ENCODE data around the gene ZNF700.
"Not testable (repeated sequence)": the region's sequence is repeated elsewhere in the genome, so short reads cannot be mapped to it uniquely, and the experiment has no call there.

The ZNF700 gene

DNA sequence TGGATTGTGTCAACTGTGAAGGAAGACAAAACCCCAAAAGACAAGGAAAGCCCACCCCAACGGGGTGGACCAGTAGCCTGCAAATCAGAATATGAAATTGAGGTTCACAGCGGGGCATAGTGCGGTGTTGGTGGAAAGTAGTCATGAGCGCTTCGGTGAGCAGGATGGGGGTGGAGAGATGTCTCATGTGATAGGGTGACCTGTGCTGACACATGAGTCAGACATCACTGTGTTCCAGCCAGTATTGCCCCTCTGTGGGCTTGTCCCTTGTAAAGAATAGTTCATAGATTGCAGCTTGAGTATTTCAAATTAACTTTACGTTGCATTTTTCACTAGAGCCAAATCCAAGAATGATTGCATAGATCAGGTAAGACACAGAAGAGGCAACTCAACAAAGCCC lies 30.1 kb upstream of the ZNF700 start:
- Histone ChIP-seq H3K4me3 (ENCODE audit: insufficient read depth, low read depth, low read length, poor library complexity, severe bottlenecking) (no peak overlapping the region), H3K36me3 (ENCODE audit: control insufficient read depth, insufficient read depth, low read length) (no peaks in the 10 kb centered on the region), H3K27me3 (replicated peaks; ENCODE audit: control insufficient read depth, insufficient read depth, low read length, poor library complexity, severe bottlenecking) (no peaks in the 10 kb centered on the region), H3K27ac (ENCODE audit: insufficient read depth, low read length, poor library complexity, severe bottlenecking) (no peak overlapping the region), H3K9me3 (ENCODE audit: control insufficient read depth, low read length) (no peaks in the 10 kb centered on the region), H3K4me1 (ENCODE audit: control insufficient read depth, insufficient read depth, low read length, poor library complexity, severe bottlenecking) (no peaks in the 10 kb centered on the region)
- DNase-seq: no peak

DNA sequence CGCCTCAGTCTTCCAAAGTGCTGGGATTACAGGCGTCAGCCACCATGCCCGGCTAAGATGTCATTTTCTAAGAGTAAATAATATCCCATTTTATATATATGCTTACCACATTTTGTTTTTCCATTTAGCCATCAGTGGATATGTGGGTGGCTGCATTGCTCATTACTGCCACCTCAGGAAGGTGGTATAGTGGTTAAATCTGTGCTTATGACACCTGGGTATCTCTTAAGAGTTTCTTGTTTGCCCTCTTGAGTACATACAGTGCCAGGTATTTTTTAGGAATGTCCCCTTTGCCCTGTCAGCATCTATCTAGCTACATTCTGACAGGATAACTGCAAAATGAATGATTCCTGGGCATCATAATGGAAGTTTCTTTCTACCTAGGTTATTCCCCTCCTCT lies 22.7 kb upstream of the ZNF700 start:
- no peak for DNase-seq
- Histone ChIP-seq H3K4me1 (ENCODE audit: control insufficient read depth, insufficient read depth, low read length, poor library complexity, severe bottlenecking) (no peaks in the 10 kb centered on the region), H3K4me3 (ENCODE audit: insufficient read depth, low read depth, low read length, poor library complexity, severe bottlenecking) (no peak overlapping the region), H3K9me3 (ENCODE audit: control insufficient read depth, low read length) (peaks cover 20% of the 10 kb centered on the region), H3K27me3 (replicated peaks; ENCODE audit: control insufficient read depth, insufficient read depth, low read length, poor library complexity, severe bottlenecking) (no peaks in the 10 kb centered on the region), H3K27ac (ENCODE audit: insufficient read depth, low read length, poor library complexity, severe bottlenecking) (no peak overlapping the region), H3K36me3 (ENCODE audit: control insufficient read depth, insufficient read depth, low read length) (peaks cover 17% of the 10 kb centered on the region)

DNA sequence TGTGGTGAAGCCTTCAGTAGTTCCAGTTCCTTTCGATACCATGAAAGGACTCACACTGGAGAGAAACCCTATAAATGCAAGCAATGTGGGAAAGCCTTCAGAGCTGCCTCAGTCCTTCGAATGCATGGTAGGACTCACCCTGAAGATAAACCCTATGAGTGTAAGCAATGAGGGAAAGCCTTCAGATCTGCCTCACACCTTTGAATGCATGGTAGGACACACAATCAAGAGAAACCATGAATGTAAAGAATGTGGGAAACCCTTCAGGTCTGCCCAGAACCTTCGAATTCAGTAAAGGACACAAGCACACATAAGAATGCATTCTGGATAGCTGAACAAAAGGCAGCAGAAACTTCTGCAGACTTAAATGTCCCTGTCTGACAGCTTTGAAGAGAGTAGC lies 19.0 kb upstream of the ZNF700 start:
- H3K27ac ChIP-seq (ENCODE audit: insufficient read depth, low read length, poor library complexity, severe bottlenecking): no peak overlapping the region
- no peaks in the 10 kb centered on the region for H3K27me3 ChIP-seq (replicated peaks; ENCODE audit: control insufficient read depth, insufficient read depth, low read length, poor library complexity, severe bottlenecking)
- H3K4me3 ChIP-seq (ENCODE audit: insufficient read depth, low read depth, low read length, poor library complexity, severe bottlenecking): no peak overlapping the region
- H3K9me3 ChIP-seq (ENCODE audit: control insufficient read depth, low read length): peaks cover 20% of the 10 kb centered on the region
- no peaks in the 10 kb centered on the region for H3K4me1 ChIP-seq (ENCODE audit: control insufficient read depth, insufficient read depth, low read length, poor library complexity, severe bottlenecking)
- DNase-seq: no peak
- H3K36me3 ChIP-seq (ENCODE audit: control insufficient read depth, insufficient read depth, low read length): peaks cover 17% of the 10 kb centered on the region

DNA sequence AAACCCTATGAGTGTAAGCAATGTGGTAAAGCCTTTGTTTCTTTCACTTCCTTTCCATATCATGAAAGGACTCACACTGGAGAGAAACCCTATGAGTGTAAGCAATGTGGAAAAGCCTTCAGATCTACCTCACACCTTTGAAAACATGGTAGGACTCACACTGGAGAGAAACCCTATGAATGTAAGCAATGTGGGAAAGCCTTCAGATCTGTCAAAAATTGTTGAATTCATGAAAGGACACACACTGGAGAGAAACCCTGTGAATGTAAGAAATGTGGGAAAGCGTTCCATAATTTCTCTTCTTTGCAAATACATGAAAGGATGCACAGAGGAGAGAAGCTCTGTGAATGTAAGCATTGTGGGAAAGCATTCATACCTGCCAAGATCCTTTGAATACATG lies 13.0 kb upstream of the ZNF700 start:
- not testable (repeated sequence) for H3K9me3 ChIP-seq (ENCODE audit: control insufficient read depth, low read length)

DNA sequence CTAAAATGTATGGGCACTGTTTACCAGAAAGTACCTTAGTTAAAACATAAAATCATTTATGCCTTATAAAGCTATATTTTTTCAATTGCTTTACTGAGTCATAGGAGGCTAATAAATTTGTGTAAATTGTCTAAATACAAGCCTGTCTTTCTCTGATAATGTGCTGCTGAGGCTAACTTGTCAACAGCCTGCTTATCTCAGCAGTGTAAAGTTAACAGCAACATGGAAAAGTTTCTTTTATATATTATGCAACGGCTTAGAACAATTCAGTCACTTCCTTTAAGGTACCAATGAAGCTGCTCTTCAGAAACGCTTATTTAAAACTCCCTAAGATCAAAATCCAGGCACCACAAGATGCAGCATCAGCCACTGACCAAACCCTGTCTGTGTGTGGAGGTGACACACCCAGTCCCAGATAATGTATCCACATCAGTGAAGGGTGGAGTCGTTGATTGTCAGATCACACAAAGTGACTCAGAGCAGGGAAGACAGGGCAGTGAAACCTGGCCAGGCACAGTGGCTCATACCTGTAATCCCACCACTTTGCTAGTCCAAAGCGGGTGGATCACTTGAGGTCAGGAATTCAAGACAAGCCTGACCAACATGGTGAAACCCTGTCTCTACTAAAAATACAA lies 10.4 kb upstream of the ZNF700 start:
- DNase-seq; H3K27ac ChIP-seq (ENCODE audit: insufficient read depth, low read length, poor library complexity, severe bottlenecking); H3K4me3 ChIP-seq (ENCODE audit: insufficient read depth, low read depth, low read length, poor library complexity, severe bottlenecking); H3K36me3 ChIP-seq (ENCODE audit: control insufficient read depth, insufficient read depth, low read length); H3K9me3 ChIP-seq (ENCODE audit: control insufficient read depth, low read length); H3K4me1 ChIP-seq (ENCODE audit: control insufficient read depth, insufficient read depth, low read length, poor library complexity, severe bottlenecking); H3K27me3 ChIP-seq (replicated peaks; ENCODE audit: control insufficient read depth, insufficient read depth, low read length, poor library complexity, severe bottlenecking): not testable (repeated sequence)

More for the DNA sequence above, 13.0 kb upstream of the ZNF700 start:
- not testable (repeated sequence) for H3K27me3 ChIP-seq (replicated peaks; ENCODE audit: control insufficient read depth, insufficient read depth, low read length, poor library complexity, severe bottlenecking); H3K27ac ChIP-seq (ENCODE audit: insufficient read depth, low read length, poor library complexity, severe bottlenecking); H3K36me3 ChIP-seq (ENCODE audit: control insufficient read depth, insufficient read depth, low read length); DNase-seq; H3K4me1 ChIP-seq (ENCODE audit: control insufficient read depth, insufficient read depth, low read length, poor library complexity, severe bottlenecking); H3K4me3 ChIP-seq (ENCODE audit: insufficient read depth, low read depth, low read length, poor library complexity, severe bottlenecking)

DNA sequence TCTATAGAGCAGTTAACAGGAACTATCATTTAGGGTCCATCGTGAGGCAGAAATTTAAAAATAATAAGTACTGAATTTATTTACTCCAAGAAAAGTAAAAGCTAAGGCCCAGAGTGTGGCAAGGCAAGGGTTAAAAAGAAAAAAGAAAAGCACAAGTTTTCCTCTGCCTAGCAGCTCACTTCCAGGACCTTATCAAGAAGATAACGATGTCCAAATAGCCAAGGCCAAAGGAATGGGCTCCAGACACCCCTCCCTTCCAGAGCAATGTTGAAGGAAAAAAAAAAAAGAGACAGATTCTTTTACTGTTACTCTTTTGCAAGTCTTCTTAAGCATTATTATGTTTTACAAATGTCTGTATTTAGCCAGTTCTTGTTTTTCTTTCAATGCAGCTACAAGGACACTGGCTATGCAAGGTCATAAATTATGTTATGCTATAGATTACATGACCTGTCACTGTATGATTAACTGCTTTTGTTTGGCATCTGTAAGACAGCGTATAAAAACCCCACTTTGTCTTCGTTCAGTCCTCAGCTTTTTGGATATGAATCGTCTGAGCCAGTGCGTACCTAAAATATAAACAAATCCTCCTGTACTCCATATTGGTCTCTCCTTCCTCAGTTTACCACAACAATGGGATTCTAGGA lies 2.9 kb upstream of the ZNF700 start:
- Histone ChIP-seq H3K36me3 (ENCODE audit: control insufficient read depth, insufficient read depth, low read length) (no peaks in the 10 kb centered on the region), H3K27me3 (replicated peaks; ENCODE audit: control insufficient read depth, insufficient read depth, low read length, poor library complexity, severe bottlenecking) (no peaks in the 10 kb centered on the region), H3K4me1 (ENCODE audit: control insufficient read depth, insufficient read depth, low read length, poor library complexity, severe bottlenecking) (peaks cover 12% of the 10 kb centered on the region), H3K27ac (ENCODE audit: insufficient read depth, low read length, poor library complexity, severe bottlenecking) (no peak overlapping the region), H3K9me3 (ENCODE audit: control insufficient read depth, low read length) (no peaks in the 10 kb centered on the region), H3K4me3 (ENCODE audit: insufficient read depth, low read depth, low read length, poor library complexity, severe bottlenecking) (no peak overlapping the region)
- DNase-seq: no peak

DNA sequence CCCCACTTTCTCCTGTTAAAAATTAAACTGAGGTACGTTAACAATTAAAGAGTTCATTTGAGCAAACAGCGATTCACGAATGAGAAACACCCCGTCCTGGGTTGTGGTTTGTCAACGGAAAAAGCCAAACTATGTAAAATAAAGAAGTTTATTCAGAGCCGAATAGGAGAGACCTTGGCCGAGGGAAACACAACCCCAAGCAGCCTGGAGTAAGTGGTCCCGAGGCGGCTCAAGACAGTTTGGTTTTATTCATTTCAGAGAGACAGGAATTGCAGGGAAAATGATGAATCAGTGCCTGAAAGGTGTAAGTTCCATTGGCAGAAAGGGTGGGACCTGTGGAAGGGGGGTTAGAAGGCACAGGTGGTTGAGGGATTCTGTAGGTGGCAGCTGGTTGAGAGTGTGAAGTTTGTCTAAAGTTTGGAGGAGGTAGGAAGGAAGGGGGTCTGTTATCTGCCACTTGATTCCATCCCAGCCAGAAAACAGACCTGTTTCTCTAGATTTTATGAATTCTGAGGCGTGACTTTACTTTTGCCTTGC lies 812 bp downstream of the ZNF700 start:
- H3K9me3 ChIP-seq (ENCODE audit: control insufficient read depth, low read length); H3K36me3 ChIP-seq (ENCODE audit: control insufficient read depth, insufficient read depth, low read length); H3K27me3 ChIP-seq (replicated peaks; ENCODE audit: control insufficient read depth, insufficient read depth, low read length, poor library complexity, severe bottlenecking); DNase-seq: not testable (repeated sequence)
- Histone ChIP-seq H3K27ac (ENCODE audit: insufficient read depth, low read length, poor library complexity, severe bottlenecking) (peak overlapping the region; percentile 83), H3K4me1 (ENCODE audit: control insufficient read depth, insufficient read depth, low read length, poor library complexity, severe bottlenecking) (peaks cover 12% of the 10 kb centered on the region), H3K4me3 (ENCODE audit: insufficient read depth, low read depth, low read length, poor library complexity, severe bottlenecking) (peak overlapping the region; percentile 93)

DNA sequence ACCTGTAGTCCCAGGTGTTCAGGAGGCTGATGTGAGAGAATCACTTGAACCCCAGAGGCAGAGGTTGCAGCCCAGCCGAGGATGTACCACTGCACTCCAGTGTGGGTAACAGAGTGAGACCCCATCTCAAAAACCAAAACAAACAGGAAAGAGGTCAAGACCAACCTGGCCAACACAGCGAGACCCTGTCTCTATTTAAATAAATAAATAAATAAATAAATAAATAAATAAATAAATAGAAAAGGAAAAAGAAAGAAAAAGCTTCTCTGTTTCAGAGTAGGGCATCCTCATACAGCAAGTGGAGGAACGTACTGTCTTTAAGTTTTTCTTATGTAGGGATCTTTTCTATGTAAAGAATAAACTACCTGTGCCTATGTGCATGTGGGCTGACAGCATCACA lies 2.3 kb downstream of the ZNF700 start:
- H3K27me3 ChIP-seq (replicated peaks; ENCODE audit: control insufficient read depth, insufficient read depth, low read length, poor library complexity, severe bottlenecking): no peaks in the 10 kb centered on the region

DNA sequence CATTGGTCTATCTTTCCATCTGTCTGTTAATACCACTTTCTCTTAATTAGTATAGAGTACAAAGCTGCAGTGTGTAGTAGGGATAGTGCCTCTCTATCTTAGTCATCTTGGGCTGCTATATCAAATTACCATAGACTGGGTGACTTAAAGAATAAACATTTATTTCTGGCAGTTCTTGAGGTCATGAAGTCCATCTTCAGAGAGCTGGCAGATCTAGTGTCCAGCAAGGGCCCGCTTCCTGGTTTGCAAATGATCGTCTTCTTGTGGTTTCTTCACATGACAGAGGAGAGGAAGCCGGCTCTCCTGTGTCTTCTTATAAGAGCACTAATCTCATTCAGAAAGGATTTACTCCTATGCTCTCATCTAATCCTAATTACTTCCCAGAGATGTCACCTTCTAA lies 6.1 kb downstream of the ZNF700 start:
- DNase-seq: no peak
- no peaks in the 10 kb centered on the region for H3K27me3 ChIP-seq (replicated peaks; ENCODE audit: control insufficient read depth, insufficient read depth, low read length, poor library complexity, severe bottlenecking)
- H3K9me3 ChIP-seq (ENCODE audit: control insufficient read depth, low read length): no peaks in the 10 kb centered on the region
- no peak overlapping the region for H3K27ac ChIP-seq (ENCODE audit: insufficient read depth, low read length, poor library complexity, severe bottlenecking)
- no peak overlapping the region for H3K4me3 ChIP-seq (ENCODE audit: insufficient read depth, low read depth, low read length, poor library complexity, severe bottlenecking)
- peaks cover 4% of the 10 kb centered on the region for H3K36me3 ChIP-seq (ENCODE audit: control insufficient read depth, insufficient read depth, low read length)
- H3K4me1 ChIP-seq (ENCODE audit: control insufficient read depth, insufficient read depth, low read length, poor library complexity, severe bottlenecking): peaks cover under 1% of the 10 kb centered on the region

More for the DNA sequence above, 2.3 kb downstream of the ZNF700 start:
- H3K27ac ChIP-seq (ENCODE audit: insufficient read depth, low read length, poor library complexity, severe bottlenecking): no peak overlapping the region
- H3K9me3 ChIP-seq (ENCODE audit: control insufficient read depth, low read length): no peaks in the 10 kb centered on the region
- H3K4me1 ChIP-seq (ENCODE audit: control insufficient read depth, insufficient read depth, low read length, poor library complexity, severe bottlenecking): peaks cover 12% of the 10 kb centered on the region
- no peak overlapping the region for H3K4me3 ChIP-seq (ENCODE audit: insufficient read depth, low read depth, low read length, poor library complexity, severe bottlenecking)
- no peaks in the 10 kb centered on the region for H3K36me3 ChIP-seq (ENCODE audit: control insufficient read depth, insufficient read depth, low read length)
- DNase-seq: no peak

DNA sequence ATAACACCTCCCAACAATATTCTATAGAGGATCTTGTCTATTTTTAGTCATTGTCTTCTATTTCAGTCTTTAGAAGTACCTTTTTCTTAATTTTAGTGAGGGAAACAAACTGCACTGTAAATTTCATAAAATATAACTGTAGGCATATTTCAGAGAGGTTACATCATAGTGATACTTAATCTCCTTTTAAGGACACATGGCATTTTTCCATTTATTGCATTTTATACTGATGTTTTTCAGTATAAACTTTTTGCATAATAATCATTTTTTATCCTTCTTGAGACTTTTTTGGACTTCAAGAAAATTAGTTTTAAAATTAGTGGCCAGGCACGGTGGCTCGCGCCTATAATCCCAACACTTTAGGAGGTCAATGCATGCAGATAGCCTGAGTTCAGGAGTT lies 6.6 kb downstream of the ZNF700 start:
- Histone ChIP-seq H3K4me3 (ENCODE audit: insufficient read depth, low read depth, low read length, poor library complexity, severe bottlenecking) (no peak overlapping the region), H3K27ac (ENCODE audit: insufficient read depth, low read length, poor library complexity, severe bottlenecking) (no peak overlapping the region), H3K4me1 (ENCODE audit: control insufficient read depth, insufficient read depth, low read length, poor library complexity, severe bottlenecking) (no peaks in the 10 kb centered on the region), H3K27me3 (replicated peaks; ENCODE audit: control insufficient read depth, insufficient read depth, low read length, poor library complexity, severe bottlenecking) (no peaks in the 10 kb centered on the region), H3K36me3 (ENCODE audit: control insufficient read depth, insufficient read depth, low read length) (peaks cover 4% of the 10 kb centered on the region), H3K9me3 (ENCODE audit: control insufficient read depth, low read length) (no peaks in the 10 kb centered on the region)
- DNase-seq: no peak
